Measurements from ENCODE around the gene IGF1R. TPM values are rescaled to one million over a fixed set of nuclear protein-coding genes. Genes with fewer than 3 reads are reported as not detected.

The IGF1R gene
- total and polyA plus RNA-seq, 2 donors (not counting 3 experiments of a cell fraction or from before 2014, with no cell fraction given), result 16.1 to 59.1 TPM

DNA sequence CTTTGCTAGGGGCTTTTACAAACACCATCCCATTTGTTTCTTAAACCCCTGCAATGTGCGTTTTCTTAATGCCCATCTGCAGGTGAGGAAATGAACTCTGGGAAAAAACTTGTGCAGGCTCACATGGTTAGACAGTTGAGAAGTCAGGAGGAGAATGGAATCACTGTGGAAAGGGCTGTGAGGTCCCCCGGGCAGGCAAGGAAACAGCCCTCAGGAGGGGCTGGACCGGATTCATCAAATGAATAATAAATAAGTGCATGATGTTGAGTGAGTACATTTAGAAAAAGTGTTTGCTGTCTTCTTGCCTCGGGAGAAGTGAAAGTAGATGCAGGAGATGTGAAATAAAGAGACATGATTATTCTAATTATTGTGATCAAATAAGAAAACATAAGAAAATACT, 282.7 kb downstream of the IGF1R start:
- Histone ChIP-seq H3K9ac (replicated peaks; ENCODE audit: extremely low read depth, insufficient read depth, low read length) (no peak overlapping the region), H3K79me2 (ENCODE audit: control insufficient read depth, insufficient read depth, low read length) (no peaks in the 10 kb centered on the region), H4K20me1 (replicated peaks; ENCODE audit: control insufficient read depth, extremely low read depth, insufficient read depth, low read length) (no peaks in the 10 kb centered on the region), H3K27me3 (ENCODE audit: control insufficient read depth in 2 of 2, insufficient read depth in 2 of 2, low read length in 2 of 2) (no peaks in the 10 kb centered on the region), H3K4me3 (replicated peaks in 1 of 3; ENCODE audit: insufficient read depth in 1 of 3, low read depth in 1 of 3, low read length in 3 of 3) (no peak overlapping the region), H3K27ac (ENCODE audit: insufficient read depth, low read depth, low read length) (no peak overlapping the region), H2AFZ (ENCODE audit: low read depth, low read length) (no peak overlapping the region), H3K36me3 (ENCODE audit: control insufficient read depth in 2 of 2, extremely low read depth in 1 of 2, insufficient read depth in 2 of 2, low read length in 2 of 2) (peaks cover 3 to 16% of the 10 kb centered on the region in 2 experiments), H3K9me3 (replicated peaks; ENCODE audit: control insufficient read depth, insufficient read depth, low read length) (no peaks in the 10 kb centered on the region), H3K4me1 (ENCODE audit: control insufficient read depth, extremely low read depth, insufficient read depth, low read length) (no peaks in the 10 kb centered on the region), H3K4me2 (ENCODE audit: insufficient read depth, low read length) (no peak overlapping the region), H3K9me1 (replicated peaks; ENCODE audit: control insufficient read depth, extremely low read depth, insufficient read depth, low read length) (no peaks in the 10 kb centered on the region)
- dilution Hi-C loops (cut with MboI; ENCODE audit: extremely low pct_ligation_motif_present, low sequenced_read_pairs) (no loop called here), intact Hi-C loops (cut with micrococcal nuclease) (no loop called here)
- POLR2A ChIA-PET, result no interaction called here
- no peak for DNase-seq (ENCODE audit: low read depth, low spot score)
- TF ChIP-seq, protein P1, sequence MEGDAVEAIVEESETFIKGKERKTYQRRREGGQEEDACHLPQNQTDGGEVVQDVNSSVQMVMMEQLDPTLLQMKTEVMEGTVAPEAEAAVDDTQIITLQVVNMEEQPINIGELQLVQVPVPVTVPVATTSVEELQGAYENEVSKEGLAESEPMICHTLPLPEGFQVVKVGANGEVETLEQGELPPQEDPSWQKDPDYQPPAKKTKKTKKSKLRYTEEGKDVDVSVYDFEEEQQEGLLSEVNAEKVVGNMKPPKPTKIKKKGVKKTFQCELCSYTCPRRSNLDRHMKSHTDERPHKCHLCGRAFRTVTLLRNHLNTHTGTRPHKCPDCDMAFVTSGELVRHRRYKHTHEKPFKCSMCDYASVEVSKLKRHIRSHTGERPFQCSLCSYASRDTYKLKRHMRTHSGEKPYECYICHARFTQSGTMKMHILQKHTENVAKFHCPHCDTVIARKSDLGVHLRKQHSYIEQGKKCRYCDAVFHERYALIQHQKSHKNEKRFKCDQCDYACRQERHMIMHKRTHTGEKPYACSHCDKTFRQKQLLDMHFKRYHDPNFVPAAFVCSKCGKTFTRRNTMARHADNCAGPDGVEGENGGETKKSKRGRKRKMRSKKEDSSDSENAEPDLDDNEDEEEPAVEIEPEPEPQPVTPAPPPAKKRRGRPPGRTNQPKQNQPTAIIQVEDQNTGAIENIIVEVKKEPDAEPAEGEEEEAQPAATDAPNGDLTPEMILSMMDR (IDR thresholded peaks at IDR 0.05; ENCODE audit: extremely low read depth in 1 of 2, insufficient read depth in 1 of 2, low read depth in 1 of 2, low read length in 2 of 2), result no peak
- no peak for TF ChIP-seq MYC (IDR thresholded peaks at IDR 0.05; ENCODE audit: low read depth, low read length)
- no peak for TF ChIP-seq JUN (IDR thresholded peaks at IDR 0.05; ENCODE audit: borderline replicate concordance, insufficient read depth, insufficient read length, low read depth)
- no peak for TF ChIP-seq EZH2 (IDR thresholded peaks at IDR 0.05; ENCODE audit: borderline replicate concordance, low read depth, low read length, severe bottlenecking)
- TF ChIP-seq POLR2AphosphoS5 (IDR thresholded peaks at IDR 0.05; ENCODE audit: insufficient read depth, low read depth, low read length), result no peak
- TF ChIP-seq, protein P2, sequence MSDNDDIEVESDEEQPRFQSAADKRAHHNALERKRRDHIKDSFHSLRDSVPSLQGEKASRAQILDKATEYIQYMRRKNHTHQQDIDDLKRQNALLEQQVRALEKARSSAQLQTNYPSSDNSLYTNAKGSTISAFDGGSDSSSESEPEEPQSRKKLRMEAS (IDR thresholded peaks at IDR 0.05; ENCODE audit: insufficient read depth, insufficient read length), result no peak
- TF ChIP-seq FOS (IDR thresholded peaks at IDR 0.05; ENCODE audit: borderline replicate concordance, insufficient read depth, low read length), result no peak
- no peak for TF ChIP-seq POLR2A (IDR thresholded peaks at IDR 0.05; ENCODE audit: low read depth, low read length)
- TF ChIP-seq GATA2 (IDR thresholded peaks at IDR 0.05; ENCODE audit: insufficient read depth, insufficient read length, low read depth, low read length), result no peak
- no peak for FAIRE-seq
- CTCF ChIA-PET, result no interaction called here
- BruUV-seq (replicated peaks), result no TSS peak
